Gastroesophageal sphincter (tissue), 3 donors: ENCODE data around the gene TGIF2.

Source experiments
- CTCF ChIP-seq, 4 experiments: fragments of 200-600 bp in 2 of 4; fragments of 450-650 bp in 2 of 4; sonication (generic) in 1 of 4; IDR thresholded peaks; one replicate each; pipeline ENCODE4 v1.5.1; 2017 to 2019; ENCODE audit warnings: antibody characterized with exemption in 4 of 4, mild to moderate bottlenecking in 2 of 4, moderate library complexity in 2 of 4
- POLR2A ChIP-seq, 2 donors: fragments of 450-650 bp; IDR thresholded peaks; one replicate each; pipeline ENCODE4 v1.6.1; 2017; ENCODE audit warnings: antibody characterized with exemption in 2 of 2, mild to moderate bottlenecking in 2 of 2, moderate library complexity in 1 of 2
- POLR2AphosphoS5 ChIP-seq: sonication (generic); formaldehyde crosslinking; IDR thresholded peaks from one replicate; pipeline ENCODE4 v1.6.1; 2017; ENCODE audit warnings: antibody characterized with exemption

- TF ChIP-seq CTCF (IDR thresholded peaks at IDR 0.05): no peak
- no peak for TF ChIP-seq POLR2A (IDR thresholded peaks at IDR 0.05)
- no peak for TF ChIP-seq POLR2AphosphoS5
Observed at GRCh38 chr20:36572701-36573102, 695 bp upstream of the TGIF2 start.
